ENCODE data around the gene PAX8.
"Not testable (repeated sequence)": the region's sequence is repeated elsewhere in the genome, so short reads cannot be mapped to it uniquely, and the experiment has no call there.

PAX8 gene

DNA sequence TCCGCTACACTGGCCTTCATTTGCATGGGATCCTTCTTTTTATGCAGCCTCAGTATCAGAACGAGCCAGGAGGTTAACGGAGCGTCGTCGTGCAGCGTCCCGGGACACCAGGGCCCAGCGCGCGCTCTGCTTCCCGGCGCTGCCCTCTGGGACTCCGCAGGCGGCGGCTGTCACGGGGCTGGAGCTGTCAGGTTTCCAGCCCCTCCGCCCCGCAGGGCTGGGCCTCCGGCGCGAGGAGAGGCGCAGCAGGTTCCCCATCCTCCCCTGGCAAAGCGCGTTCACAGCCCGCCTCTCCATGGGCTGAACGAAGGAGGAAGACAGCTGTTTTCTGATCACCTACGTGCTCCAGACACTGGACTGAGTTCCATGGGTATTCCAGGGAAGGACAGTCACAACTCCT lies 12.5 kb upstream of the PAX8 start:
- no peak for DNase-seq (ENCODE audit: extremely low read depth in 1 of 2, low read depth in 1 of 2)

DNA sequence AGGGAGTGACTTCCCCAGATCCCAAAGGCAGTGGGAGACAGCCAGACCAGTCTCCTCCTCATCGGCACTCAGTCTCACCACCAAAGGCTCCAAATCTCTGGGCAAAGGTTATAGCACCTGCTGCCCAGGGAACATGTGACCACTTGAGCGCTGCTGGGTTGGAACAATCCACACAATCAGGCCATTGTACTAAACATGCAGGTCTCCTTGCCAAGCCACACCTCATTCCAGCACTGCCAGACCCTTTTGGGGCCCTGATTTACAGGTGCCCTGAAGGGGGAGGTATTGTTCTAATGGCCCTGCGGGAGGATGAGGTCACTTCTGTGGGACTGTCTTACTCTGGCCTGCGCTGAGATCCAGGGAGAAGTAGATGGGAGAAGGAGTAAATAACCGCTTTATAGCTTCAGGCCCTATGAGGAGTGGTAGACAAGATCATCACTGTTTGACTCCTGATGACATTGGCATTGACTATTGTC lies 10.0 kb upstream of the PAX8 start:
- not testable (repeated sequence) for DNase-seq (ENCODE audit: extremely low read depth in 1 of 2, low read depth in 1 of 2)

DNA sequence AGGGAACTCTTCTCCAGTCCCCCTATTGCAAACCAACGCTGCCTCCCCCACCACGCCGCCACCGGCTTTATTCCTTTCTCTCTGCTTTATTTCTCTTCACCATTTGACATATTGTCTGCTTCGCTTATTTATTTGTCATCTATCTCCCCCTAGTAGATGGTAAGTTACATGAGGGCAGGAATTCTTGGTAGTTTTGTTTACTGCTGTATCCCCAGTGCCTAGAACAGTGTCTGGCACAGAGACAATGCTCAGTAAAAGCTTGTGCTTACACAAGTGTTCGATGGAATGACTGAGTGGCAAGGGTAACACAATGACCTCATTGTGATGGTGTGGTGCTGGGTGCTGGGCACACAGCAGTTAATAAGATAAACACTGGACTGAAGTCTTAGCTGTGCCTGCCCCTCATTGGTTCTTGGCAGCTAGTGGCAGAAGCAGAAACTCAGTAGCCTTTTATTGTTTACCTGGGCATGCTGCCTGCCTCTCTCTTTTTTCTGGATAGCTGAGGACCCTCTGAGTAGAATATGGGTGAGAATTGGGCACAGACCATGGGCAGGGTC lies 9.5 kb upstream of the PAX8 start:
- DNase-seq (ENCODE audit: extremely low read depth in 1 of 2, low read depth in 1 of 2): not testable (repeated sequence)

DNA sequence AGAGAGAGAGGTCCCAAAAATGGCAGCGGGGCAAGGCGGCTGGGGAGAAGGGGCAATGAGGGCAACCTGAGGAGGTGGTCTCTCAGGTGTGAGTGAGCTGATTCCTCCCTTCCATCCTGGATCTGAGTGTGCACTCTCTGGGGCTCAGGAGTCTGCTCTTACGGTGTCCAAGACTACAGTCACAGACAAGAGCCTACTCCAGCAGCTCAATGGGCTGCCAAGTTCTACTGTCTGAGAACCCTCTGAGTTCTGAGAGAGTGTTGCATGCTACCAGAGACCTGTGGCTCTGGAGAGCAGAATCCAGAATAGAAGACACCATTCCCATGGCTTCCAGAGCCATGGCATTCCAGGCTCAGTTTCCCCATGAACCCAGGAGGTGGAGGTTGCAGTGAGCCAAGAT lies 7.1 kb upstream of the PAX8 start:
- DNase-seq (ENCODE audit: extremely low read depth in 1 of 2, low read depth in 1 of 2): no peak

DNA sequence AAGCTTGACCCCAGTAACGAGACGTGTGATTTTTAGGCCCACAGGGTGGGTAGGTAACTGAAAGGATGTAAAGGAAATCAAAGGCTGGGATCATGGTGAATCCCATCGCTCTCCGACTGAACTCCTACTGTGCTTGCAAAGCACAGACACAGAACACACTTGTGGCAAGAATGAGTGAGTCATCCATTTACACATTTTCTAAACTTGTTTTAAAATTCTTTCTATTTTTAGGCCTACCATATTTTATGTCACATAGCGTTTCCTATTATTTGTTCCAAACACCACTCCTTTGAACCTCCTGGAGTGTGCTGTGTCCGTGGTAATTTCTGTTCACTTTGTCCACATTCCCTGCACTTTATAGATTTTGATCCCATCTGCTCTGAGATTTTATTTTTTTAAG lies 6.3 kb upstream of the PAX8 start:
- not testable (repeated sequence) for DNase-seq (ENCODE audit: extremely low read depth in 1 of 2, low read depth in 1 of 2)

DNA sequence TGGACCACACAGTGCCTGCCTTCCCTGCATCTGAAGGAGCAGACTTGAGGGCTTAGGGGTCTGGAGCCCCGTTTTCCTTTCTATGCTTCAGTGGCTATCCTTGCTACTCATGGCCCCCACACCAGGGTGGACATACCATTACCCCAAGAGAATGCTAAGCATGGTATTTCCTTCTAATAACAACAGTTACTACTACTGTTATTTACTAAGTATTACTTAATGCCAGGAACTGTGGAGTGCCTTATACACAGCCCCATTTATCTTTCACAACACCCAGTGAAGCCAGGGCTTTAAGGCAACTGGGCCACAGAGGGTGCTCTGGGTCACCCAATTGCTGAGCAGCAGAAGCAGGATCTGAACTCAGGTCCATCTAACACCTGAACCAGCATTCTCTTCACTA lies 5.8 kb upstream of the PAX8 start:
- DNase-seq (ENCODE audit: extremely low read depth in 1 of 2, low read depth in 1 of 2): no peak

DNA sequence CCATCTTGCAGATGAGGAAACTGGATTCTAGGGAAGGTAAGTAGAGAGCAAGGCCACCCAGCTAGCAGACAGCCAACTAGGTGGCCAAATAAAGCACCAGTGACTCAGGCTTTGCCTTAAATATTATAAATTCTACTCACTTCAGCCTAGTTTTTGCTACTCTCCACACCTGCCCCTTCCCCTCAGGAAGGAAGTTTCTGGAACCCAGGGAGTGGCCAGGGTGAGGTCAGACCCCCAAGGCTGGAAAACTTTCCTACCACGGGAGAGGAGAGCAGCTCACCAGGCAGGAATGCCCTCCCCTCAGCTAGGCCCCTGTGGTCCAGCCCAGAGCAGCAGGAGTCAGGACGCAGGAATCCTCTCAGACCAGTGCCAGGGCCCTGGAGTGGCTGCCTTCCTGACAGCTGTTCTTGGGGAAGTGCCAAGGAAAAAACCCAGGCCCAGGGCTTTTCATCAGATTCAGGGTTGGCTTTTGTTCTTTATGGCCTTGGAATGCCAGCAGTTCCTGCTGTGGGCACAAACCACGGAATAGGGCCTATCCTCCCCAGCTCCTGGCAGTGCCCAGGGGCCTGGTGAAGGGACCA lies 5.1 kb upstream of the PAX8 start:
- DNase-seq (ENCODE audit: extremely low read depth in 1 of 2, low read depth in 1 of 2): no peak

DNA sequence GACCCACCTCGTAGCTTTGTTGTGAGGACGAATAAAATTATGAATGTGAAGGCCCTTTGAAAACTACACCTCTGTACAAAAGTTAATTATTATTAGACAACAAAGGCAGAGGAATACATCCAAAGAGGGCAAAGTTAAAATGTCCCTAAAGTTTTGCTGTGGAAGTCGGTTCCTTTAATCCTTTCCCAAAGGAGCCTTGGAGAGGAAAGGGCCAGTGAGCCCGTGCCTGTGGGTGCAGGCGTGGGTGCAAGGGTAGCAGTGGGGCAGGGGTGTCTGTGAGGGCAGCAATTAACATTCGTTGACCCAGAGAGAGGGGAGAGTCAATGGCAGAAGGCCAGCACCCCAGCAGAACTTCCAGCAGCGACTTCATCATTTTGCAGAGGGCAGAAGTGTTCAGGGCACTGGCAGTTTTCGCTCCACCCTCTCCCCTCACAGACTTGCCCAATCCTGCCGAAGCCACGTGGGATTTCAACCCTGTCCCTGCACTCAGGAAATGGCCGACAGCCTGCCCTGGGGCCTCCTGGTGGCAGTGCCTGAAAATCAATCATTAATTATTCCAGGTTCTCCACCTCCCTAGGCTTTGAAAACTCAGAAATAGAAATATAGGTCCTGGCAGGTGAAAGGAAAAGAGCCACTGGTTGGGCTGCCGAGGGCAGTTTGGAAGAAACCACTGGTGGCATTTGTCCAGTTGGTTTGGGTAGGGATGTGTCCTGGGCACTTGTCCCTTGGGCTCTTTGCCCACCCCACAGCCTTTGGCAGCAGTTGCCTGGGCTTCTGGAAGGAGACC lies 4.2 kb upstream of the PAX8 start:
- no peak for DNase-seq (ENCODE audit: extremely low read depth in 1 of 2, low read depth in 1 of 2)

DNA sequence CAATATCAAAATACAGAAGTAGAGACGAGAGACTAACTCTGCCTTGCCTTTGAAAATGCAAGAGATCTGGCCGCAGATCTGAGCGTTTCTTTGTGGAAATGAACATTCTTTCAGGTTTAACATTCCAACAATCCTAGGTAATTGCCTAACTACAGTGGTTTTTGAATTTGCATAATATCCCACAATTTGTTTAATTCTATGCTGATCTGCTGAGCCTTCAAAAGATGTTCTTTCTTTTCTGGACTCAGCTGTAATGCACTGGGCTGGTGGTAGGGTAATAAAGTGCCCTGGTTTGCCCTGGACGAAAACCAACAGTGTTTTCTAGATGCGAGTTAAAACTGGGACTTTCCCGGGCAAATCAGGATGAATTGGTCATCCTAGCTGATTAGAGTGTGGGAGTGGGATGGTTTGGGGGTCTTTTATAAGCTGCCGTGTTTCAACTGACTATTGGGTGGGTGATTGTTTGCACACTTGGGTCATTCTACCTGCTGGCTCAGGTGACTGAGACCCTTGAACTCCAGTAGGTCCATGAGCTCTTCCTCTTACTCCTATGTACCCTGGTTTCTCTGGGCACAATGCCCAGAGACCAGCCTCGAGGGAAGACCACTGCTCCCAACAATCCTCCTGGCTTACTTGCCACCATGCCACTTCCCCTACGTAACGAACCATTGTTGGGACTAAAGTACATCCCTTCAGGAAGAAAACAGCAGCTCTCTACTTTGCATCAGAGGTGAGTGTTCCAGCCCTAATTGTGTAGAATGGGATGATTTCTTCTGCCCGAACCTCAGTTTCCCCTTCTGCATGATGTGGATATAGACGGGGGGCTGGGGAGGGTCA lies 3.4 kb upstream of the PAX8 start:
- DNase-seq (ENCODE audit: extremely low read depth in 1 of 2, low read depth in 1 of 2): no peak

DNA sequence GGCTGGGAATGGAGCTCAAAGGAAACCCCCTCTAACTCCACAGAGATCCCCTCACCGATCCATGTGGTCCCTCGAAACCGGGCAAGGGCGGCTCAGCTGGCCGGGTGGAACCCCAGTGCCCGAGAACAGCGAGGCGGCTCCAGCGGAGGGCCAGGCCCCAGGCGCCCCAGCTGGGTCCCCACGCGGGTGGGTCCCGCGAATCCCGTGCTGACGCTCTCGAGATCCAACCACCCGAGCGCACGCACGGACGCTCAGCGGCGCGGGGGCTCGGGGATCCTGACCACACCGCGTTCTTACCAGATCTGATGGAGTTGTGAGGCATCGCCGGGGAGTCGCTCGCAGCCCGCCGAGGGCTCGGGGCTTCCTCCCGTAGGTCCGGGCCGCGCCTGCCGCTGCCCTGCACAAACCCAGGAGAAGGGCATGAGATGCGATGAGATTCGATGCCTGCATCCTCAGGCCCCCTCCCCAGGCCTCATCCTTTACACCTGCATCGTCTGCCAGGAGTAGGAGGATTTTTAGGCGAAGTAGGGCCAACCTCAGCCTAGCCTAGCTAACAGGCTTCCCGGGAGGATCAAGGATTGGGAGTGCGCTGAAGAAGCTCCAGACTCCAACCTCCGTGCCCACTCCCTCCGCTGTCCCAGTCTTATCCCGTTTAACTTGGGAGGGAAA lies 514 bp downstream of the PAX8 start:
- no peak for DNase-seq (ENCODE audit: extremely low read depth in 1 of 2, low read depth in 1 of 2)

DNA sequence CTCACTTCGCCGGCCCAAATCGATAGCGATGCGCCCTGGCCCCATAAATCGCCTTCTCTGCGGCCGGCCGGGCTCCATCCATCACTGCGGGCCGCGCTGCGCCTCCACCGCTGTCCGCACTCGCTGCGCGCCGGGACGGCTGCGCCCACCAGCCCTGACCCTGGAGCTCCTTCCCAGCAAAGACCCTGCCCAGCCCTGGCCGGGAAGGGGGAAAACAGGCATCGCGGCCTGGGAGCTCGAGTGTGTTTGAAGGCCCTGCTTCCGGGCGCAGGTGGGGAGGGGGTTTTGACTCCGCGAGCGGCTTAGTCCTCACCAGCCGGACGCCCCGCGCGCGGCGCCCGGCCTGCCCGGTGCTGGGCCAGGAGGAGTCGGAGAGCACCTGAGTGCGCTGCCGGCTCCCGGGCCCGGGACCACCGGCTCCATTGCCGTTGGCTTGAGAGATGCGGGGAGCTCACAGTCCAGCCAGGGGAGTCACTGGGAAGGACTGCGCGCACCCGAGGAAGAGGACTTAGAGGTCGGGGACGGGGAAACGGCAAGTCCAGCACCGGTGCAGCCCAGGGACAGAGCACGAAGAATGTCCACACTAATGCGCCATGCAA lies 1.1 kb downstream of the PAX8 start:
- DNase-seq (ENCODE audit: extremely low read depth in 1 of 2, low read depth in 1 of 2): no peak

DNA sequence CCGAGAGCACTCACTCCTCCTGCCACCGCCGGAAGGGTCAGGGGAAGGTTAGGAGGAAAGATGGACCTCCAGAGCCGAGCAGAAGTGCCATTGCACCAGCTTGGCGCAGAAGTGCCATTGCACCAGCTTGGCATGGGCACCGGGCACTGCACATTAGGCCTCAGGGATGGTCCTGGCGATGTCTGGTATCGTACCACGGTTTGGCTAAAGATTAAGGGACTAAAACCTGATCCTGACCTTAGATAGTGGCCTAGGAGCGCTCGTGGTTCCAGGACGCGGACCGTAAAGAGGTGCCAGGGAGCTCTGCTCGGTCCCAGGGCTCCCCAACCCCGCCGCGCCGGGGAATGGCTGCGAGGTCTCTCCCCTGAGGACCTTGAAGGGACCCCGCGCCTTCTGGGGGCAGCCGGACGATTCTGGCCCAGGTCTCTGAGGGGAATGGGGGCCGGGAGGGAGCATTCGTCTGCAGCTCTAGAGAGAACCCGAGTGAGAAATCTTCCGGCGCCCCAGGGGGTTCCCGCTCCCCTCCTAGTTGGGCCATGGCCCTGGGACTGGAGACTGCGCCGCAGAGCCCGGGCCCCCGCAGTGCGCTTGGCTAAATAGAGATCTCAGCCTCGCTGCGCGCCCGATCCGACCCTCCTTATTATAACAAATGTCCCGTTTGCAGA lies 1.8 kb downstream of the PAX8 start:
- DNase-seq (ENCODE audit: extremely low read depth in 1 of 2, low read depth in 1 of 2): no peak

DNA sequence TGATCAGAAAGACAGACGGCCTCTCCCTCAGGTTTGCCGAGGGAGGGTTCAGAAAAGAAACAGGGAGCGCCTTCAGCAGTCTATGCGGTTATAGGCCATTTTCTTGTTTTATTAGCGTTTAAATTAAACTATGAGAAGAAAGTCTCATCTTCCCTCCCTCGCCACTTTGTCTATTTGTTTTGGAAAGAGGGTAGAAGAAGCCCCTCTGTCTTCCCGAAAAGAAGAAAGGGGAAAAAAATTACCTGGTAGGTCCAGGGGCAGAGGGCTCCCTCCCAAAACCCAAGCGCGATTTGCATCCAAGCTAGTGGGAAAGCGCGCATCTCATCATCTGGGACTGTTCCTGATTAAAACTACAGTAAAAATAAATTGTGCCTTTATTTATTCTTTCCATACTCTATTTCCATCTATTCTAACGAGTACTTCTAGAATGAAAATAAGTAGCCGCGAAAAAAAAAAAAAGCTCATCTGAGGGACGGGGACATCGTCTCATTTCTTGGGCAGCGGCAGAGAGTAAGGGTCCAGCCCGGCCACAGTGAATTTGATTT lies 2.4 kb downstream of the PAX8 start:
- no peak for DNase-seq (ENCODE audit: extremely low read depth in 1 of 2, low read depth in 1 of 2)

DNA sequence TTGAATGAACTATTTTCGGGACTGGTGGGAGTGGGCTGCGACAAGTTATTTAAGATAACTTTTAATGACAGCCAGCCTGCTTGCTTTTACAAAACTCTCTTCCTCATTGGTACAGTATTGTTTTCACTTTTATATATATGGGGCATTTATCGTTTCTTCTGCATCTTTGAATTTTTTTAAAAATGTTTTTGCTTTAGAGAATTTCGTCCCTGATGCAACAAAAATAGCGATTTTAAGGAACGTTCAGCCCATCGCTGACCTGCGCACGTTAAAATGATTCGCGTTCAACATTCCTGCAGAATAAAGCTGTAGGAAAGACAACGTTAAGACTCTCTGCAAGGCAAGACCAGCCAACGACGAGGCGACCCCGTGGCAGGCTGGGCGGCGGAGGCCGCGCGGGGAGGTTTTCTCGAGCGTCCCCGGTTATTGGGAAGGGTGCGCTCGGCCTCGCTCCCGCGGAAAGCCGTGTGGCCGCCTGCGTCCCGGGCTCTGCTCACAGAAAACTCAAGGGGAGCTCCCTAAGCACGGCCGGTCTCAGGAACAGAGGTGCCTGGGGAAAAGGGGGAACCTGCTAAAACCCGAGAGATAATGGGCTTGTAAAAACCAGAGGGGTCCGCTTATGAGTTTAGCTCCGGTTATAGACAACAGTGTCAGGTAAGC lies 3.0 kb downstream of the PAX8 start:
- no peak for DNase-seq (ENCODE audit: extremely low read depth in 1 of 2, low read depth in 1 of 2)

DNA sequence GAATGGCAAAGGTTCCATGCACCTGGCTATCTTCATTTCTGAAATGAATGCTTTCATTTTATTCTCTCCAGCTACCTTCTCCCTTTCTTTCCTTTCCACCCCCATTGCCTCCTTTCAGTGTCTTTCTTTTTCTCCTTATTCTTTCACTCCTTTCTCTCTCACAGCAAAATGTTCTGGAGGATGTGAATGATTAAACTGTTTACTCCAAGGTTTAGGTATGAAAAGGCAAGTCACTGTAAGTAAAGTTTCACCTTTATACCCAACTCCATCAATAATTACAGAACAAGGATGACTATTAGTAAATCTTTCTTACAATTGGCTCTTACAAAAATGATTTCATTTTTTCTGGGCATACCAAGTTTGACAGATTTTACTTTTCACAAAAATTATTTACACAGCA lies 4.3 kb downstream of the PAX8 start:
- DNase-seq (ENCODE audit: extremely low read depth in 1 of 2, low read depth in 1 of 2): no peak

DNA sequence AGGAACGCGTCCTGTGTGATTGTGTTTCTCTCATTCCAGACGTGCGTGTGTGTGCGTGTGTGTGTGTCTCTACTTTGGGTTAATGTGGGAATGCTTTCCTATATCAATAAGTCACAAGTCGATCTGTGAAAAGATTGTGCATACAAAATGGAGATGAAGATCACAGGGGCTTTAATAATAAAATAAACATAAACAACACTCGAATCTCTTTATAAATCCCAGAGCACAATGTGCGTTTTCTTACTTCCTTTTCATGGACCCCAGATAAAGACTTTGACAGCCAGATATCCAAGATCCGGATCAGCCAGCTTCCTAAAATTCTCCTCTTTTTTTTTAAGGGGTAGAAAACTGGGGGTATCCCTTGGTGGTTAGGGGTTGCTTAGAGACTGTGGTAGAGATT lies 4.7 kb downstream of the PAX8 start:
- DNase-seq (ENCODE audit: extremely low read depth in 1 of 2, low read depth in 1 of 2): no peak

DNA sequence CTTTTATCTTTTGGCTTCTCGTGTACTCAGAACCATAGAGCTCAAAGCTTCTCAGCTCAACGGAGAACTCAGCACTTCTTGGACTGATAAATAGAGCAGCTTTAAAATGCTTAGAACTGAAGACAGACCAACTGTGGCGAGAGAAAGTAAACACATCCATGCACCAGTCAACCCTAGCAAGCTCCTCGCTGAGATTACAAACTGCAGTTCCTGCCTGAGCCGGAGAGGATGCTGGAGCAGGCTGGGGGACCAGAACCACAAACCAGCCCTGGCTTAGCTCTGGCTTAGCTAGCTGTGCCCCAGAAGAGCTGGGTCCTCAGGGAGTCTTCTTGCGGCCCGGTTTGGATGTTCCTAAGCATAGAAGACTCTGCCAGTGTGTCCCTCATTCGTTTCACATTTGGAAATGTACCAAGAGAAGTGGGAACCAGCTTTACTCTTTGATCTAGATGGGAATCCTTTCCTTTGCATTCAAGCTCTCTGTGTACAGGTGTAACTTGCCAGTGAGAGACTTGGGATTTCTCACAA lies 5.6 kb downstream of the PAX8 start:
- no peak for DNase-seq (ENCODE audit: extremely low read depth in 1 of 2, low read depth in 1 of 2)

DNA sequence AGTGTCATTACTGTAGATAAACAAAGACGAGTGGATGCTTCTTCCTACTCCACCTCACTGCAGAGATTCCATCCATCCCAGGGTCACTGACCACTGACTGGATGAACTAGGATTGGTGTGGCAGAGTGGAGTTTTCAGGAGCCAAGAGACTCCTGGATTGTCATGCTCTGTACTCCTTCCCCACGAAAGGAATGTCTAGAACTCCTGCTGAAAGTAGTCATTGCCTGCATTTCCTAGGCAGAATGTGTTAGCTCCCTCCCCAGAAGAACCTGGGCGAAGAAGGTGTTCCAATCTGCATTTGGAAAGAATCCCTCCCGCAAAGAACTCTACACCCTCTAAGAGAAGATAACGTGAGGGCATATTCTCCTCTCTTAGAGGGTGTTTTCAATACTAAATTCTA lies 6.2 kb downstream of the PAX8 start:
- DNase-seq (ENCODE audit: extremely low read depth in 1 of 2, low read depth in 1 of 2): no peak

Measured in activated CD8-positive, alpha-beta memory T cell treated with anti-CD3 and anti-CD28 coated beads for 1 hour (primary cell).